SK-N-MC (cell line): ENCODE measurements around the gene LCMT1.

Experiments
- DNase-seq: peaks from one replicate; pipeline ENCODE4 v3.0.0-alpha.2; 2011; ENCODE audit warnings: low read depth, low spot score
- H3K27ac ChIP-seq: fragments of 200-600 bp; sonication (generic); 2 replicates; pipeline ENCODE4 v1.5.1; 2016; ENCODE audit warnings: mixed run types
- H3K36me3 ChIP-seq: fragments of 200-600 bp; sonication (generic); 2 replicates; pipeline ENCODE4 v1.6.1; 2017; ENCODE audit warnings: antibody characterized with exemption, low read length, mixed read lengths; ENCODE audit not compliant: insufficient read depth
- H3K4me3 ChIP-seq: fragments of 200-600 bp; sonication (generic); 2 replicates; pipeline ENCODE4 v1.5.1; 2016
- H3K9ac ChIP-seq: fragments of 200-600 bp; sonication (generic); 2 replicates; pipeline ENCODE4 v1.8.0; 2017; ENCODE audit warnings: mixed run types, mixed read lengths; ENCODE audit not compliant: insufficient read length
- H3K9me3 ChIP-seq: fragments of 200-600 bp; sonication (generic); 2 replicates; pipeline ENCODE4 v1.6.1; 2017; ENCODE audit warnings: low read depth, mild to moderate bottlenecking, antibody characterized with exemption, low read length, moderate library complexity, mixed read lengths
- EZH2 ChIP-seq: fragments of 200-600 bp; sonication (generic); IDR thresholded peaks from one replicate; pipeline ENCODE4 v1.6.1; 2017; ENCODE audit warnings: antibody characterized with exemption
- FOXP2 ChIP-seq: optimal IDR thresholded peaks from 2 replicates; pipeline ENCODE3; 2011; ENCODE audit warnings: mild to moderate bottlenecking, moderate library complexity; ENCODE audit not compliant: insufficient read depth; ENCODE audit errors: extremely low read length, control extremely low read depth
- POLR2AphosphoS5 ChIP-seq: IDR thresholded peaks from 2 replicates; pipeline ENCODE4 v1.6.1; 2012; ENCODE audit warnings: mild to moderate bottlenecking, low read depth, low read length, borderline replicate concordance

Gene LCMT1

DNA sequence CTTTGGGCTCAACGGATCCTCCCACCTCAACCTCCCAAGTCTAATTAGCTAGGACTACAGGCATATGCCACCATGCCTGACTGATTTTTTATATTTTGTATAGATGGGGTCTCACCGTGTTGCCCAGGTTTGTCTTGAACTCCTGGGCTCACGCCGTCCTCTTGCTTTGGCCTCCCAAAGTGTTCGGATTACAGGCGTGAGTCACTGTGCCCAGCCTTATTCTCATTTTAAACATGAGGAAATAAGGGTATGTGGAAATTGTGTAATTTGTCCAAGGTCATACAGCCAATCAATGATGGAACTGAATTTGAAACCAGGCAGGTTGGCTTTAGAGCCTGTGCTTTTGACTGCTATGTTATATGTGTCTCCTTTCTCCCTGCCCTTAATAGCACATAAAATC, 77.8 kb downstream of the LCMT1 start:
- H3K9ac ChIP-seq: no peak overlapping the region
- DNase-seq: no peak
- no peaks in the 10 kb centered on the region for H3K9me3 ChIP-seq
- H3K36me3 ChIP-seq: no peaks in the 10 kb centered on the region
- no peak overlapping the region for H3K27ac ChIP-seq
- TF ChIP-seq EZH2 (no peak), POLR2AphosphoS5 (no peak), FOXP2 (no peak)
- H3K4me3 ChIP-seq: no peak overlapping the region

DNA sequence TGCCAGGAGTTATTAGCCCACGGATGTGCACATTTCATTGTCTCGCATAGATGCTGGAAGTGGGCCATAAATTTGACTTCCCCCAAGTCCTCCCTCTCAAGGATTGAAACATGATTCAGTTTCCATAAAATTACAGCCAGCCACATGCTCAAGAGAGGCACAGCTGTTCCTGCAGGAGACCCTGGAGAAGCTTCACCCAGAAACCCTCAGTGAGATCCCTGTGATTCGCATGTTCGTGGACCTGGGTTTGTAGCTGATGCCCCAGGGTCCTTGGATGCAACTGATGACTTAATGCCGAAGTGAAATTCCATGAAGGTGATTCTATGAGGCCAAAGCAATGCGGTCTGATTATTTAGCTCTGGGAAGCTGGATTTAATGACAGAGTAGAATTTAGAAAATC, 80.6 kb downstream of the LCMT1 start:
- no peak overlapping the region for H3K4me3 ChIP-seq
- H3K36me3 ChIP-seq: no peaks in the 10 kb centered on the region
- no peaks in the 10 kb centered on the region for H3K9me3 ChIP-seq
- no peak for DNase-seq
- H3K9ac ChIP-seq: no peak overlapping the region
- TF ChIP-seq POLR2AphosphoS5: no peak
- no peak for TF ChIP-seq FOXP2
- TF ChIP-seq EZH2: no peak
- no peak overlapping the region for H3K27ac ChIP-seq

GRCh38 chr16:25194273-25194878, 82.8 kb downstream of the LCMT1 start:
- H3K27ac ChIP-seq: no peak overlapping the region
- TF ChIP-seq FOXP2: no peak
- no peak for TF ChIP-seq POLR2AphosphoS5
- TF ChIP-seq EZH2: no peak
- no peaks in the 10 kb centered on the region for H3K9me3 ChIP-seq
- no peaks in the 10 kb centered on the region for H3K36me3 ChIP-seq
- no peak overlapping the region for H3K9ac ChIP-seq
- no peak for DNase-seq
- H3K4me3 ChIP-seq: no peak overlapping the region

DNA sequence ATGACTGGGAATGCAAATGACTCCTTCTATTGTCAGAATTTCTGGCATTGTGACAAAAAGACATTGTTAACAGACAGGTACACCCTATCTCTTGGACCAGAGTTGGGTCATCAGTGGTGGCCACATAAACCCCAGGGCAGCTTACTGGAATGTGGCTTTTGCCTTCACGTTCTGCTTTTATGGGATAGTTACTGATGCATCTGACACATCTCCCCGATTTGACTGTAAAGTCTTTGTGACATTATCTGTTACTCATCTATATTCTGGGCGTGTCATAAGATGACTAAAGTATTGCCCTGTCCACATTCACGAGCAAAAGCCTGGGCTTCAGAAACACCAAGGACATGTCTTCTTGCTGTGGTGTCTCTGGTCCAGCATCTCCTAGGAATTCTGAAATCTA, 86.5 kb downstream of the LCMT1 start:
- no peak overlapping the region for H3K27ac ChIP-seq
- no peak overlapping the region for H3K4me3 ChIP-seq
- H3K9me3 ChIP-seq: no peaks in the 10 kb centered on the region
- TF ChIP-seq FOXP2 (no peak), POLR2AphosphoS5 (no peak), EZH2 (no peak)
- DNase-seq: no peak
- no peak overlapping the region for H3K9ac ChIP-seq
- H3K36me3 ChIP-seq: no peaks in the 10 kb centered on the region

GRCh38 chr16:25199457-25199856, 87.9 kb downstream of the LCMT1 start:
- Histone ChIP-seq H3K27ac (no peak overlapping the region), H3K36me3 (no peaks in the 10 kb centered on the region), H3K9ac (no peak overlapping the region), H3K4me3 (no peak overlapping the region), H3K9me3 (no peaks in the 10 kb centered on the region)
- TF ChIP-seq FOXP2: no peak
- TF ChIP-seq EZH2: no peak
- no peak for TF ChIP-seq POLR2AphosphoS5
- DNase-seq: no peak

- Histone ChIP-seq H3K9me3 (no peaks in the 10 kb centered on the region), H3K27ac (no peak overlapping the region), H3K9ac (no peak overlapping the region), H3K4me3 (no peak overlapping the region), H3K36me3 (no peaks in the 10 kb centered on the region)
- TF ChIP-seq FOXP2 (no peak), POLR2AphosphoS5 (no peak), EZH2 (no peak)
- DNase-seq: no peak
Observed at GRCh38 chr16:25210758-25211157, 99.2 kb downstream of the LCMT1 start.

- Histone ChIP-seq H3K4me3 (no peak overlapping the region), H3K36me3 (no peaks in the 10 kb centered on the region), H3K9ac (no peak overlapping the region), H3K9me3 (no peaks in the 10 kb centered on the region), H3K27ac (no peak overlapping the region)
- no peak for DNase-seq
- TF ChIP-seq FOXP2 (no peak), EZH2 (no peak), POLR2AphosphoS5 (no peak)
Observed at GRCh38 chr16:25212636-25213035, 101.1 kb downstream of the LCMT1 start.

DNA sequence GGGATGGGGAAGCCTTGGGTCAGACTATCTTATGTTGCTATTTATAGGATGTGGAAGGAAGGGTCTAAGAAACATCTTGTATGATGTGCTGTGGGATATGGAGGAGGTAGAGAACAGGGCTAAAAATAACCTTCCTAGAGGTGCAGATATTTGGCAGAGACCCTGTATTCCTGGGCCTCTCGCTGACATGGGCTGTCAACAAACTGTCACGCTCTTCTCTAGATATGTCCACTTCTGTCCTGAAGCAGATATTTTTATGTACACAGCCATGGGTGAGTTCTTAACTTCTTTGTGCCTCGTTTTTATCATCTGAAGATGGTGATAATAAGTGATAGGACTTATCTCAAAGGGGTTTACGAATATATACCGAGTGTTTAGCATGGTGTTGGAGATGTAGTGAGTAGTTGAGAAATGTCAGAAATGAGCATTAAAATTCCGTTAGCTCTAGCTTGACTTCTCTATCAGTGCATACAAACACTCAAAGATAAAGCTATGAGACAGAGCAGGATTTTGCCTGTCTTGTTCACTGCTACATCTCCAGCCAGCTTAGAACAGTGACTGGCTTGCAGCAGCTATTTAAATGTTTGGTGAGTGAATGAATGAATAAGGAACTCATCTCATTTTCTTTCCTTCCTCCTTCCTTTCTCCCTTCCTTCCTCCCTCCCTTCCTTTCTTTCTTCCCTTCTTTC, 102.3 kb downstream of the LCMT1 start:
- H3K9me3 ChIP-seq: no peaks in the 10 kb centered on the region
- TF ChIP-seq EZH2 (no peak), FOXP2 (no peak), POLR2AphosphoS5 (no peak)
- no peak overlapping the region for H3K4me3 ChIP-seq
- H3K36me3 ChIP-seq: no peaks in the 10 kb centered on the region
- no peak for DNase-seq
- no peak overlapping the region for H3K9ac ChIP-seq
- no peak overlapping the region for H3K27ac ChIP-seq

GRCh38 chr16:25217112-25217511, 105.6 kb downstream of the LCMT1 start:
- no peaks in the 10 kb centered on the region for H3K36me3 ChIP-seq
- H3K4me3 ChIP-seq: no peak overlapping the region
- H3K9ac ChIP-seq: no peak overlapping the region
- H3K9me3 ChIP-seq: no peaks in the 10 kb centered on the region
- no peak for DNase-seq
- no peak for TF ChIP-seq EZH2
- no peak for TF ChIP-seq FOXP2
- TF ChIP-seq POLR2AphosphoS5: no peak
- no peak overlapping the region for H3K27ac ChIP-seq

DNA sequence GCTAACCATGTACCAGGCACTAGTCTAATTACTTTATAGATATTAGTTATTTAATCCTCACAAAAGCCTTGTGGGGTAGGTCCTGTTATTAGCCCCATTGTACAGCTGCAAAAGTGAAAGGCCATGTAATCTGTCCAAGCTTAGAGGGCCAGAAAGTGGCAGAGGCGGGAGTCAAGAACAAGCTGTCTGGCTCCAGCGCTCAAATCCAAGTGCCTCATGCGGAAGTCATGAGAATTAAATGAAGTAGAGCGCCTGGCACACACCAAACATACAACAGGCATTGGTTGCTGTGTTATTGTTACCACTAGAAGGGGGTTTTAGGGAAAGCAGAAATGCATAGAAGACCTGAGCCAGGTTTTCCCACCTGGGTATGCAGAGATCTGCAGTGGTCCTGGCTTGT, 106.4 kb downstream of the LCMT1 start:
- no peak for TF ChIP-seq EZH2
- no peak for TF ChIP-seq POLR2AphosphoS5
- no peak for TF ChIP-seq FOXP2
- Histone ChIP-seq H3K4me3 (no peak overlapping the region), H3K9me3 (no peaks in the 10 kb centered on the region), H3K27ac (no peak overlapping the region), H3K9ac (no peak overlapping the region), H3K36me3 (no peaks in the 10 kb centered on the region)
- DNase-seq: no peak
